Measurements from ENCODE around the gene SLC25A48. TPM values are rescaled to one million over a fixed set of nuclear protein-coding genes. Genes with fewer than 3 reads are reported as not detected.

SLC25A48 gene
- total RNA-seq, 1 donor from 2014 or later: not detected

DNA sequence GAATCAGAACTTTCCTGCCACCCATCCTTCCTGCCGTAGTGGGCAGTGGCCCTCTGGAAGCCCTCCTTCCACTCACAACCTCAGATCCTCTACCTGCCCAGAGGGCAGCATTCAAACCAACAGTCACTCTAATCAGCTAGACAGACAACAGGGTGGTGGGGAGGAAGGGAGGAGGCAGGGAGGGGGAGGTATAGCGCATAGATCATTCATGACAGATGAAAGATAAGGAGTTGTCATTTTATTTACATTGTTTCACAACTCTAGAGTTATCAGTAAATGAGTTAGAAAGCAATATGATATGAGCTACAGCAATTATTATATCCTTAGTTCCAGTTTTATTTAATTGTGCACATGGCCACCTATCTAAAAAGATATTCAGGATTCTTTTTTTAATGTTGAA, 60.3 kb downstream of the SLC25A48 start:
- Mint-ChIP-seq H3K9me3 (ENCODE audit: unreplicated experiment) (no peaks in the 10 kb centered on the region), H3K27ac (ENCODE audit: unreplicated experiment) (no peak overlapping the region), H3K36me3 (ENCODE audit: unreplicated experiment) (no peaks in the 10 kb centered on the region), H3K27me3 (ENCODE audit: unreplicated experiment) (peaks cover 46% of the 10 kb centered on the region), H3K4me3 (ENCODE audit: unreplicated experiment) (no peak overlapping the region), H3K4me1 (ENCODE audit: unreplicated experiment) (peaks cover 8% of the 10 kb centered on the region)
- no peak for DNase-seq (ENCODE audit: extremely low spot score, unreplicated experiment)
- TF ChIP-seq, protein P1, sequence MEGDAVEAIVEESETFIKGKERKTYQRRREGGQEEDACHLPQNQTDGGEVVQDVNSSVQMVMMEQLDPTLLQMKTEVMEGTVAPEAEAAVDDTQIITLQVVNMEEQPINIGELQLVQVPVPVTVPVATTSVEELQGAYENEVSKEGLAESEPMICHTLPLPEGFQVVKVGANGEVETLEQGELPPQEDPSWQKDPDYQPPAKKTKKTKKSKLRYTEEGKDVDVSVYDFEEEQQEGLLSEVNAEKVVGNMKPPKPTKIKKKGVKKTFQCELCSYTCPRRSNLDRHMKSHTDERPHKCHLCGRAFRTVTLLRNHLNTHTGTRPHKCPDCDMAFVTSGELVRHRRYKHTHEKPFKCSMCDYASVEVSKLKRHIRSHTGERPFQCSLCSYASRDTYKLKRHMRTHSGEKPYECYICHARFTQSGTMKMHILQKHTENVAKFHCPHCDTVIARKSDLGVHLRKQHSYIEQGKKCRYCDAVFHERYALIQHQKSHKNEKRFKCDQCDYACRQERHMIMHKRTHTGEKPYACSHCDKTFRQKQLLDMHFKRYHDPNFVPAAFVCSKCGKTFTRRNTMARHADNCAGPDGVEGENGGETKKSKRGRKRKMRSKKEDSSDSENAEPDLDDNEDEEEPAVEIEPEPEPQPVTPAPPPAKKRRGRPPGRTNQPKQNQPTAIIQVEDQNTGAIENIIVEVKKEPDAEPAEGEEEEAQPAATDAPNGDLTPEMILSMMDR (IDR thresholded peaks at IDR 0.05): no peak

DNA sequence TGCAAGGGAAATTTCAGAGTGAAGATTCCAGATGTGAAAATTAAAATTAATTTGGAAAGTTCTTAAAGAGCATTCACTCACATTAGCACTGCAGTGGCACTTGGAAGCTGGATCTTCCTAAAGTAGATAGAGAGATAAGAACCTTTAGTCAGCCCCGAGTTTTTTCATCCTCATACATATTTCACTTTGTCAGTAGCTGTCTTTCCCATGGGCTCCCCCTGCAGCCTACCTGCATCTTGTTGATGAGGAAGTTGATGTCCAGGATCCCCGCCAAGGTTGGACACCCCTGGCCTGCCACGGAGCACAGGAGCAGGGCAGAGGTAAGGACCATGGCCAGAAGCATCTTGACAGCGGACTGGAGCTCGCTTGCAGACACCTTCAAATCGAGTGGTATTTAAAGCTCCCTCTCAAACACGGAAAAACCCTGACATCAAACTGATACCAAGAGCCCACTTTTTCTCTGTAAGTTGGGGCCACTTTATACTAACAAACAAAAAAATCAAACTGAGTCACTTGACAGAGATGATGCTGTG, 61.1 kb downstream of the SLC25A48 start, which contains the start of gene IL9:
IL9 (minus strand) TSS at position 368 of the 533 bp plus-strand sequence; CDS start at position 343, 25 bp downstream.
- Mint-ChIP-seq H3K4me1 (ENCODE audit: unreplicated experiment) (peaks cover 8% of the 10 kb centered on the region), H3K27ac (ENCODE audit: unreplicated experiment) (no peak within 1 kb of the TSS), H3K27me3 (ENCODE audit: unreplicated experiment) (peaks cover 51% of the 10 kb centered on the region), H3K36me3 (ENCODE audit: unreplicated experiment) (no peaks in the 10 kb centered on the region), H3K9me3 (ENCODE audit: unreplicated experiment) (no peaks in the 10 kb centered on the region), H3K4me3 (ENCODE audit: unreplicated experiment) (no peak within 1 kb of the TSS)
- TF ChIP-seq, protein P1 (IDR thresholded peaks at IDR 0.05): no peak
- DNase-seq (ENCODE audit: extremely low spot score, unreplicated experiment): no peak

DNA sequence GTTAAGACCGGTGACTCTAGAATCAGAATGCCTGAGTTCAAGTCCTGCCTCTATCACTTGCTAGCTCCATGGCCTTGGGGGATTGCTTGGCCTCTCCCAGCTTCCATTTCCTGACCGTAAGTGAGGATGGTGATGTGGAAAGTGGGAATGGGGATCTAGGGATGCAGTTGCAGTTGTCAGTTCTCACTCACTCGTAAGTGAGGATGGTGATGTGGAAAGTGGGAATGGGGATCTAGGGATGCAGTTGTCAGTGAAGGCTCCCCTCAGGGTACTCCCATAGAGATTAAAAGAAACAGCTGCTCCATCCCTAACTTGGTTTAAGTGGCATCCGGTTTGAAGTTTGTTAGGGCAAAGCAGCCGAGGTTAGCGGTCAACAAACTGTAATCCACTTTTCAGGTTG, 64.2 kb downstream of the SLC25A48 start:
- TF ChIP-seq, protein P1 (IDR thresholded peaks at IDR 0.05): no peak
- H3K27me3 Mint-ChIP-seq (ENCODE audit: unreplicated experiment): peaks cover 71% of the 10 kb centered on the region
- H3K4me3 Mint-ChIP-seq (ENCODE audit: unreplicated experiment): no peak overlapping the region
- H3K9me3 Mint-ChIP-seq (ENCODE audit: unreplicated experiment): no peaks in the 10 kb centered on the region
- no peaks in the 10 kb centered on the region for H3K4me1 Mint-ChIP-seq (ENCODE audit: unreplicated experiment)
- no peak overlapping the region for H3K27ac Mint-ChIP-seq (ENCODE audit: unreplicated experiment)
- H3K36me3 Mint-ChIP-seq (ENCODE audit: unreplicated experiment): no peaks in the 10 kb centered on the region
- DNase-seq (ENCODE audit: extremely low spot score, unreplicated experiment): no peak

DNA sequence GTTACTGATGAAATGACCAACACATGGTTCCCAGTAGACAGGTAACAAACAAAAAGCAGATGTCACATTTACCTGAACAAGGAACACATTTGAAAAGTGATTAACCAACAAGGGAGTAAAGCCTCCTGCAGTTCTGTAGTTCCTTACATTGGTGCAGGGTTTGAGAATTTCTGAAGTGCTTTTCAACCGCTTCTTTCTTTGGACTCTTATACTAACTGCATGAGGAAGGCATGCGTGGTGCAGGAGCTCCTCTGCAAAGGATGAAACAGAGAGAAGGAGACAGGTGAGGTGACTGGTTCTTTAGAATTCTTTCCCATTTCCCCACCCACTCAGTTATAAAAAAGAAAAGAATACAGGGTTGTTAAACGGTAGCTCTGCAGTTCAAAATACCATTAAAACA, 65.8 kb downstream of the SLC25A48 start:
- H3K36me3 Mint-ChIP-seq (ENCODE audit: unreplicated experiment): no peaks in the 10 kb centered on the region
- no peak overlapping the region for H3K4me3 Mint-ChIP-seq (ENCODE audit: unreplicated experiment)
- H3K4me1 Mint-ChIP-seq (ENCODE audit: unreplicated experiment): no peaks in the 10 kb centered on the region
- peaks cover 76% of the 10 kb centered on the region for H3K27me3 Mint-ChIP-seq (ENCODE audit: unreplicated experiment)
- H3K27ac Mint-ChIP-seq (ENCODE audit: unreplicated experiment): no peak overlapping the region
- TF ChIP-seq, protein P1 (IDR thresholded peaks at IDR 0.05): no peak
- DNase-seq (ENCODE audit: extremely low spot score, unreplicated experiment): no peak
- H3K9me3 Mint-ChIP-seq (ENCODE audit: unreplicated experiment): no peaks in the 10 kb centered on the region

DNA sequence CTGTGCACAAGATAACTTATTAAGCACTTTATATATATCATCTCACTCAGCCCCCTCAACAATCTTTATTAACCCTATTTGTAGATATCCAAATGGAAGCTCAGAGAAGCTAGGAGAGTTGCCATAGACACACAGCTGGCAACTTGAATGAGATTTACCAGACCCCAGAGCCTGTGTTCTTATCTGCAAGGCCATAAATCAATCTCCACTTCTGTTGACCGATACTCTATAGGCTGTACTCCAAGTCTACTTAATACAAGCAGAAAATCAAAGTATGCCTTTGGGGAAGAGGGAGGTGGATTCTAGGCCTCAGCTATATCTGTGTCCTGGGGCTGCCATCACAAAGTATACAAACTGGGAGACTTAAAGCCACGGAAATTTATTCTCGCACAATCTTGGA, 67.2 kb downstream of the SLC25A48 start:
- no peak overlapping the region for H3K27ac Mint-ChIP-seq (ENCODE audit: unreplicated experiment)
- TF ChIP-seq, protein P1 (IDR thresholded peaks at IDR 0.05): no peak
- H3K4me1 Mint-ChIP-seq (ENCODE audit: unreplicated experiment): no peaks in the 10 kb centered on the region
- DNase-seq (ENCODE audit: extremely low spot score, unreplicated experiment): no peak
- peaks cover 77% of the 10 kb centered on the region for H3K27me3 Mint-ChIP-seq (ENCODE audit: unreplicated experiment)
- no peaks in the 10 kb centered on the region for H3K36me3 Mint-ChIP-seq (ENCODE audit: unreplicated experiment)
- no peaks in the 10 kb centered on the region for H3K9me3 Mint-ChIP-seq (ENCODE audit: unreplicated experiment)
- H3K4me3 Mint-ChIP-seq (ENCODE audit: unreplicated experiment): no peak overlapping the region

All from osteocyte (in vitro differentiated cells).